NCI-H510A treated with DMSO at 0.1 percent for 48 hours (cell line): ENCODE data around the gene EDIL3.
"Not testable (repeated sequence)": the region's sequence is repeated elsewhere in the genome, so short reads cannot be mapped to it uniquely, and the experiment has no call there.

Experiments used
- DNase-seq: peaks from one replicate; lab custom pipeline; 2025; lab: John Stamatoyannopoulos, UW

The EDIL3 gene

DNA sequence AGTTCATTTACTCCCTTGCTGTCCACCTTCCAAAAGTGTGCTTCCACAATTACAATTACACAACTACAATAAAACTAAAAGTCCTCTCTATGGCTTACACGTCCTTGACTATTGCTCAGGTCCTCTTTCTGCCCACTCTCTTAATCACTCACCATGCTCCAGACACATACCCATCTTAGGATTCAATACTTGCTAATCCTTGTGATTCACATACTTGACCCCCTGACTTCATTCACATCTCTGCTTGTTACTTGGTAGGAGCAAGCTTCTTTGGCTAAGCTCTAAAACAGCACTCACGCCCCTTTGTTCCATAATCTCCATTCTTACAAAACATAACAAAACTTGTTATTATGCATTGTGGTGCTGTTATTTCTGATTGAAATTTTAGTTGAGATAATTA is 215.8 kb downstream of the EDIL3 start:
- no peak for DNase-seq

DNA sequence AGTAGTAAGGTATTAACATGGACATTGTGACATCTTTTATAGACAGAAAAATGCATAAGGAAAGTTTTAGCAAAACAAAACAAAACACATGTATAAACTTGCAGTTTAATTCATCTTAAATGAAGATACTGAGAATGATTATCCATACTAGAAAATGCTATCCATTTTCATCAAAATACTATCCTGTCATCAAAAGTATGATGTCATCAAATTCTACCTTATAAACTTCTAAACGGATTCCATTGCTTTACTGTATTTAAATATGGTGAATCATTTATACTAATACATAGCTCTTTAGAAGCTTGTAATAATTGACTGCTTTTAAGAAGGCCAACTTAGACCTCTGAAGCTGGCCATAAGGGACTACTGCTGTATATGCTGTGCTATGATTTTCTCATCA is 221.0 kb downstream of the EDIL3 start:
- no peak for DNase-seq

DNA sequence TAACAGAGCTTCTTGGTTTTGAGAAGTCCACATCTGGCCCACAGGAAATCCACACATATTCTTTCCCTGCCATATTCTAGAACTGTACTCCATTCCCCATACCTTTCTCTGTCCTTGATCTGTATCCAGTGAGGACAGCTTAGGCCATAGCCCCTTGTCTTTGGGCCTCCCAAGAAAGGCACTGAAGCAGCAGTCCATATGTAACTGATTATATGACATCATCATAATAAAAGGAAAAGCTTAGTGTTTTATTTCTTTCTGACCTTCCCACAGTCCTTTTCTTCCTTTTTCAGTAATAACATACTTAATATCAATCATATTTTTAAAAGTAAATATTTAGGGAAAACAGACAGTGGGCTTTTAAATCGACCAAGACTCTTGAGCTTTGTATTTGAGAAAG is 222.0 kb downstream of the EDIL3 start:
- no peak for DNase-seq

DNA sequence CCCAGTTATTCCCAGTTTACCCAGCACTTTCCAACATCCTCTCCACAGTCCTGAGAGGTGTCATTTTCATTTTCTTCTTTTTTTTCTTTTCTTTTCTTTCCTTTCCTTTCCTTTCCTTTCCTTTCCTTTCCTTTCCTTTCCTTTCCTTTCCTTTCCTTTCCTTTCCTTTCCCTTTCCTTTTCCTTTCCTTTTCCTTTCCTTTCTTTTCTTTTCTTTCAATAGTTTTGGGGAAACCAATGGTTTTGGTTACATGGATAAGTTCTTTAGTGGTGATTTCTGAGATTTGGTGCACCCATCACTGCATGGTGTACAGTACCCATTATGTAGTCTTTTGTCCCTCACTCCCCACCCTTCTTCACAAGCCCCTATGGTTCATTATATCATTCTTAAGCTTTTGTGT is 224.0 kb downstream of the EDIL3 start:
- DNase-seq: not testable (repeated sequence)

- DNase-seq: no peak
Measured at GRCh38 chr5:84149094-84149493, 235.6 kb downstream of the EDIL3 start.

GRCh38 chr5:84148651-84149050 is 236.0 kb downstream of the EDIL3 start:
- DNase-seq: no peak

DNA sequence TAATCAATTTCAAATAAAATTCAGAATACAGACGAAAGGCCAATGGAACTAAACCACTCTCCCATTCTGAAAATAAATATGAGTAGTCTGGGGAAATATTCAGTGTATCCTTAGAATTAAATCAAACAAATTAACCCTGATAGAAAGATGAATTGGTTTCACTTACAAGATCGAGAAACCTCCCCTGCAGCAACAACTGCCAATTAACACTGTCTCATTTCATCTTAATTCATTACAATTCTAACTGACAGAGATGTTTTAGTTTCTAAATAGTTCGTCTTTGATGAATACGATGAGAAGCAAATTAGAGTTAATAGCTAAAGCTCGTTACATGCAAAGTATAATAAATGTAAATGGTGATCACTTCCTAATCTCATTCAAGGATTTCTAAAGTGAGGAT is 247.1 kb downstream of the EDIL3 start:
- no peak for DNase-seq

- DNase-seq: peak; percentile 61
Measured at GRCh38 chr5:84131372-84131771, 253.3 kb downstream of the EDIL3 start.

- no peak for DNase-seq
Measured at GRCh38 chr5:84130006-84130580, 254.6 kb downstream of the EDIL3 start.

DNA sequence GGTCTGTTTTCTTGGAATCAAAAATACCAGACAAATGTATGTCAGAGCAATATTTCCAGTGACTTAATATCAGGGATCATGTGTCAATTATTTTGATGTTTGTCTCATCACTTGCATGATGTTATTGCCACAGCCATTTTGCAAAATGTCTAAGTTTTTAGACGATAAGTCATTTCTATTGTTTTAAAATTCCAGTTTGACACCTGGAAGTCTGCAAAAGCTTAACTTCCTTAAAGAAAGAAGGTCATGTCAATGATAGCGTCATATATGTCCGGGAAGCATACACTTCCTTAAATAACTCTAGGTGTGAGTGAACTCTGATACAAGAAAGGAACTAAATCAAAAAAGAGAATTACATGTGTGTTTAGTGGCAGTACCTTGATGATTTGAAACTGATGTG is 259.5 kb downstream of the EDIL3 start:
- no peak for DNase-seq

DNA sequence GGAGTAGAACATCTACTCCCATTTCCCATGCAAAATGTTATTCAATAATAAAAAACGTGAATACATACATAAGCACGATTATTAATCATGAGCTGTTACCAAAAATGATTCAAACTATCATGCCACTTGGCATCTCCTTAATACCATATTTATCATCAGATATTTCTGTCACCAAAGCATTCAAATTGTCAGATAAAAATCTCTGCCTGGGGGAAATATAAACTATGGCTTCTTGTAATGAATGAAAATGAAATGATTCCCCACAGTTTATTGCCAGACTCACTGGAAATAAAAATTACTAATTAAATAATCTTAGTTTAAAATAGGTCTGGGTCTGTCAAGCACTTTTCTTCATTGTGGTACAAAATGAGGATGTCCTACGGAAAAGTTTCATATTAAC is 265.4 kb downstream of the EDIL3 start:
- DNase-seq: no peak

DNA sequence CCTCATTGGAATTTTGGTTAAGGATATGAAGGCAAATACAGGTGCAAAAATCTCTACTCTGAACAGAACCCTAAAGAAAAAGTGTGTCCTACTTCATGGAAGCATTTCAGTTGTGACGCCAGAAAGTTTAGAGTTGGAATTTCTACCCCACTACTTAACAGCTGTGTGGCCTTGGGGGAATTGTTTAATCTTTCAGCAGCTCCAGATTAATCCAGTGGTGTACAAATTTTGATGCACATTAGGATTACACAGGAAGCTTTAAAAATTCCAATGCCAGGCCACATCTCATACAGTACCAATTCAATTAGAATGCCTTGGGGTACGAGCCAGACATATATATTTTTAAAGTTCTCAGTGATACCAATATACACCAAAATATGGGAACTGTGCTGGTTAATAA is 266.1 kb downstream of the EDIL3 start:
- no peak for DNase-seq

DNA sequence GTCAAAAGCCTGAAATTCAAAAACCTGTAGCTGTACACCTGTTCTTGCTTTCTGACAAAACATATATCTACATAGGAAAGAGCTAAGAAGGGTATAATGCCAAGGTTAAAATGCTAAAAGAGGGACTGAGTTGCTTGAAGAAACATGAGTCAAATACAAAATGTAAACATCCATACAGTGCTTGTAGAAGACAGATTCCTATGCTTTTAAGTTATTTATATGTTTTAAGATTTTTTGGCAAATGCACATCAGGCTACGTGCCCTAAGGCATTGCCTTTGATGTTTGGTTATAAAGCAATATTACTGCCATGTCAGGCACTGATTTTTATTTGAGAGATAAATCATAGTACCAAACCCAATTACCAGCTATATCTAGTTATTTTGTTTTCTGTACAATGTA is 269.0 kb downstream of the EDIL3 start:
- DNase-seq: no peak

- DNase-seq: peak; percentile 55
Measured at GRCh38 chr5:84113246-84114105, 271.2 kb downstream of the EDIL3 start.

DNA sequence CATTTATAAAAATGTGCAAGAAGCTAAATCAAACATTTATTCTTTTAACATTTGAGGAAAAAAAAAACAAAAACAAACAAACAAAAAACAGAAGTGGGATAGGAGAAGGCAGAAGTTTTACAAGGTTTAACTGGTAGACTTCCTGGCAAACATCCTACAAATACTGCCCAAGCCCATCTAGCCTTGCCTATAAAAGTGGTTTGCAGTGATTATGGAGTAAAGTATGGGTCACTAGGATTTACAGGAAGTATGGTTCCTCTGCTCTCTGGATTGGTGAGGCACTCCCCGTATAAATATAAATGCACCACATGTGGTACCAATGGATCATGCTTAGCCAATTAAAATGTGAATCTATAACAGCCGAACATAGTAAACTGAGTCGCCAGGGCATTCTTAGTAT is 291.9 kb downstream of the EDIL3 start:
- DNase-seq: no peak

GRCh38 chr5:84091127-84091799 is 293.4 kb downstream of the EDIL3 start:
- DNase-seq: peak; percentile 56

DNA sequence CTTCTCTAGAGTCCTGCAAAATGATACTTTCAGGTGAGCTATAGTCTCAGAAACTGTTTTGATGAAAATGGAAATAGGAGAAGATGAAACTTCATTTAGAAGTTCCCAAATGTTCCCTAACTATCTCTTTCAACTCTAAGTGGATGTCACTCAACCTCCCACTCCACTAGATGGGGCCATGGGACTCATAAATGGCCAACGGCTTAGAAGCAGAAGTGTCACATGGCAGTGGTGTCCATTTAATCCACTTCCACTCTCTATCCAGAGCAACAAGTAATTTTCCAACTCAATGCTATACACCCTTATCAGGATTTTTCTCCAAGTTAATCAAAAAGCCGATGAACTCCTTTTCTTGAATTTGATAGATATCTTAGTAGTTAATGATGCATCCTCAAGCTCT is 295.7 kb downstream of the EDIL3 start:
- no peak for DNase-seq

DNA sequence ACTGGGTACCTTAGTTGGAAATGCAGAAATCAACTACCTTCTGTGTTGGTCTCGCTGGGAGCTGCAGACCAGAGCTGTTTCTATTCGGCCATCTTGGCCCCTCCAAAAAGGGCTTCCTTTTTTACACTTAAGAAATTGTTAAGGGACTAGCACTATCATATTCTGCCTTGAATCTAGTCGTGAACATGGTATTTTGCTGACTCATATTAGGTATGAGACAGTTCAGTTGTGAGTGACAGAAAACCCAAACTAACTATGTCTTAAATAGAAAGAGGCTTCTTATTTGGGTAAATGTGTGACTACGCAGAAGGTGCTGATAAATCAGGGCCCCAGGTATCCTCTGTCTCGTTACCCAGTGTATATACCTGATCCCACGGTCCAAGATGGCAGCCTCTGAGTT is 298.2 kb downstream of the EDIL3 start:
- no peak for DNase-seq

DNA sequence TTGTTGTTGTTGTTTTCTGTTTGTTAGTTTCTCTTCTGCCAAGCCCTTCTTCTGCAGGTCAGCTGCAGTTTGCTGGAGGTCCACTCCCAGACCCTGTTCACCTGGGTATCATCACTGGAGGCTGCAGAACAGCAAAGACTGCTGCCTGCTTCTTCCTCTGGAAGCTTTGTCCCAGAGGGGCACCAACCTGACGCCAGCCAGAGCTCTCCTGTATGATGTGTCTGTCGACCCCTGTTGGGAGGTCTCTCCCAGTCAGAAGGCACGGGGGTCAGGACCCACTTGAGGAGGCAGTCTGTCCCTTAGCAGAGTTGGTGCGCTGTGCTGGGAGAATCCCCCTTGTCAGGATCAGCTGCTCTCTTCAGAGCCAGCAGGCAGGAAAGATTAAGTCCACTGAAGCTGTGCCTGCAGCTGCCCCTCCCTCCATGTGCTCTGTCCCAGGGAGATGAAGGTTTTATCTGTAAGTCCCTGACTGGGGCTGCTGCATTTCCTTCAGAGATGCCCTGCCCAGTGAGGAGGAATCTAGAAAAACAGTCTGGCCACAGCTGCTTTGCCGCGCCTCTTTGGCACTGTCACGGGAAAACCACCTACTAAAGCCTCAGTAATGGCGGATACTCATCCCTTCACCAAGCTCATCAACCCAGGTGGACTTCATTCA is 299.2 kb downstream of the EDIL3 start:
- no peak for DNase-seq

DNA sequence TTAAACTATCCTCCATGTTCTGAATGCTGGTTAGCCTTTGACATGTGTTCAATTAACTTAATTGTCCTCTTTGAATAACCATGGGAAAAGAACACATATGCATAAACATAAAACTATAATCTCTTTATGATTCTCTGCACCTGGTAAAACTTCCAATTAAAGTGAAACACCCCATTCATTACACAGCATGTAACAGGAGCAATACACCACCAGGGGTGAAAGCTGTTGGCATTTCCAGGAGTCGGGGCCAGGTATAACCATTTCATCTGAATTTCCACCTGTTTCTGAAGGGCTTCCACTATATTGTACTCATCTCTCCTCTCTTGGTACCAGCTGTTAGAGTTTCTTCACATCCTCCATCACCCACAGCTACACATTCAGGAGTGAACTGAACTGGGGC is 303.8 kb downstream of the EDIL3 start:
- no peak for DNase-seq

DNA sequence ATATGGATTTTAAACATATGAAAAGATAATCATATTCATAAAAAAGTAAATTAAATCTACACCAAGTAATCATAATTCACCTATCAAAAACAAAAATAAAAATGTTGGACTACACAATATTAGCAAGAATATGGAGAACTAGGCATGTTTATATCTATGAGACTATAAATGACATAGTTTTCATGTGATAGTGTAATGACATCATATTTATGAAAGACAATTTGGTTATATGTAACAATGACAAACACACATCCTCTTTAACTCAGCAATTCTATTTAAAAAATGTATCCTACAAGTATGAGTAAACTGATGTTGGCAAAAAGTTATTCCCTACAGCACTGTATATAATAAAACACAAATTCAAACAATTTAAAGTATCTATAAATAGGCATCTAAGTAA is 312.3 kb downstream of the EDIL3 start:
- DNase-seq: no peak

- DNase-seq: no peak
Measured at GRCh38 chr5:84069608-84070179, 315.0 kb downstream of the EDIL3 start.
